Measurements from ENCODE around the gene EIF1. TPM values are rescaled to one million over a fixed set of nuclear protein-coding genes. Genes with fewer than 3 reads are reported as not detected.
A peak's percentile ranks its signal among the peaks of the same experiment; 100 is the strongest.

EIF1 gene
- total and polyA plus RNA-seq, 4 donors: 179 to 689 (median 464) TPM

DNA sequence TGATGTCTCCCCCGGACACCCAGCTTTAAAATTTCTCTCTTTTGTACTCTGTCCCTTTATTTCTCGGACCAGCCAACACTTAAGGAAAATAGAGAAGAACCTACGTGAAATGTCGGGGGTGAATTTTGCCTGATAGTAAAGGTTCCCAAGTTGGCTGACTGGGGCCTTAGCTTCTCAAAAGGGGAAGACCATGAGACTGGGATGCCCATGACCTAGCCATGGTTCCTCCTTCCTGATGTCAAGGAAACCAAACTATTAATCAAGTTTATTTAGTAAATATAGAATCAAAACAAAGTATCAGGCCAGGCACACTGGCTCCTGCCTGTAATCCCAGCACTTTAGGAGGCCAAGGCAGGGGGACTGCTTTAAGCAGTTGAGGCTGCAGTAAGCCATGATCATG lies 2.4 kb upstream of the EIF1 start:
- Histone ChIP-seq H3K27ac (ENCODE audit: low read depth, low read length) (no peak overlapping the region), H3K4me1 (ENCODE audit: control insufficient read depth, insufficient read depth, low read length) (peaks cover 27% of the 10 kb centered on the region), H3K9me3 (ENCODE audit: control insufficient read depth, insufficient read depth, low read length) (no peaks in the 10 kb centered on the region), H3K4me3 (ENCODE audit: low read depth, low read length) (no peak overlapping the region), H3K36me3 (ENCODE audit: control insufficient read depth, insufficient read depth, low read length) (peaks cover 21% of the 10 kb centered on the region), H3K27me3 (ENCODE audit: control insufficient read depth, insufficient read depth, low read length) (no peaks in the 10 kb centered on the region)
- 100% methylated on average over 1 of the region's 4 CpGs for WGBS (ENCODE audit: insufficient coverage)
- no peak for DNase-seq (ENCODE audit: low read depth in 4 of 6, low spot score in 6 of 6)

DNA sequence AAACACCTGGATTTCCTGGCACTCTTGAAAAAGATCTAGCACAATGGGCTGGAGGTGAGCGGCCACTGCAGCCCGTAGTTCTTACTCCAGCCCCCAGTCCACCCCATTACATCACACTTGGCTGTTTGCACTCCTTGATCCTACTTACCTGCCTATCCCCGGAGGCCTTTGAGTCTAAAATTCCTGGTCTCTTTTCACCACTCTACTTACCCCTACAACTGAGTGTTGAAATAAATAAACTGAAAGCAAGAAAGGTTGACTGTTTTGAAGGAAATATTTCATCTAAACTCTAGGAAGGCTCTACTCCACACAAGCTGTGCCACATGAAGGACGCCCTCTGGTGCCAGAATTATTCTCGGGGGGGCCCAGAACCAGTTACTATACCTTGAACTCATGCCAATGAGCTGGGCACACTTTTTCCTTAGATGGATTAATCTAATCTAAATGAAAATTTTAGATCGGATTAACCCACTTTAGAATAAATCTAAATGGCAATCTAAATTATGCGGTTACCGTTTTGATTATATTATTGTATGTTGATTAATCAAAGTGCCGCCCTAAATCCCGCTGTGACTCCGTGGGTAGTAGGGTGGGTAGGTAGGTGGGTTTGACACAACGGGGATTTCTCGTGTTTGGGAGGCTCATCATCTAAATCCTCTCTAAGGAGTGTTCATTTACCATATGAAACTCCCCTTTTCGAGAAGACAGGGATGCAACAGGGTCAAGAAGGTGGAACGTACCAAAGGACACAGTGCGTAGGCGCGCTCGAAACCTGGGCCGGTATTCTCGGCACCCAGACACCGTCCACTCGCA lies 651 bp upstream of the EIF1 start:
- H3K36me3 ChIP-seq (ENCODE audit: control insufficient read depth, insufficient read depth, low read length): peaks cover 36% of the 10 kb centered on the region
- peak overlapping the region; percentile 99 for H3K4me3 ChIP-seq (ENCODE audit: low read depth, low read length)
- no peak for DNase-seq (ENCODE audit: low read depth in 4 of 6, low spot score in 6 of 6)
- H3K27me3 ChIP-seq (ENCODE audit: control insufficient read depth, insufficient read depth, low read length): no peaks in the 10 kb centered on the region
- 8% methylated on average over 13 of the region's 23 CpGs for WGBS (ENCODE audit: insufficient coverage)
- H3K4me1 ChIP-seq (ENCODE audit: control insufficient read depth, insufficient read depth, low read length): peaks cover 20% of the 10 kb centered on the region
- H3K27ac ChIP-seq (ENCODE audit: low read depth, low read length): peak overlapping the region; percentile 95
- H3K9me3 ChIP-seq (ENCODE audit: control insufficient read depth, insufficient read depth, low read length): no peaks in the 10 kb centered on the region

DNA sequence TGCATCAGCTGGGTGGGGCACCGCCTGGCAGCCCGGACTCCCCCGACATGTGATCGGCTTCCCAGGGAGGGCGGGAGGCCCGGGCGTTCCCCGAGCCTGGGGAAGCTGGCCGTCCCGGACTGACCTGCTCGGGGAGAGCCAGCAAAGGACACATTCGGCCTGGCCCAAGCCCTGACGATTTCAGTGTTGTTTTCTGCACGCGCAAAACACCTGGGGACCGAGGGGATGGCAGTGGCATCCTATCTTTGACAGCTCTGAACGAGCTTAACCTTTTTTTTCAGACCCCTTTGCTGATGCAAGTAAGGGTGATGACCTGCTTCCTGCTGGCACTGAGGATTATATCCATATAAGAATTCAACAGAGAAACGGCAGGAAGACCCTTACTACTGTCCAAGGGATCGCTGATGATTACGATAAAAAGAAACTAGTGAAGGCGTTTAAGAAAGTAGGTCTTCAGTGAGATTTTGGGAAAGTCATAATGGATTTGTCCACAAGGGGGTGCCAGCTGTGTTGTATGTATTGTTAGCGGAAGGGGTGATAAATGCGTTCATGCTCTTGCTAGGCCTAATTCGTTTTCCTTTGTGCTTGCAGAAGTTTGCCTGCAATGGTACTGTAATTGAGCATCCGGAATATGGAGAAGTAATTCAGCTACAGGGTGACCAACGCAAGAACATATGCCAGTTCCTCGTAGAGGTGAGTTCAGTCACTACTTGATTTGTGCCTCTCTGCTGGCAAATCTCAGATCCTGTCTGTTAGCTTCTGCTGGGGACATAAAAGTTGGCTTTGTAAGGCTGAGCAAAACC lies 1.0 kb downstream of the EIF1 start:
- peak overlapping the region; percentile 99 for H3K4me3 ChIP-seq (ENCODE audit: low read depth, low read length)
- H3K27ac ChIP-seq (ENCODE audit: low read depth, low read length): peak overlapping the region; percentile 100
- peak in 2 of 6 donors; percentile 79 to 83 for DNase-seq (ENCODE audit: low read depth in 4 of 6, low spot score in 6 of 6)
- H3K9me3 ChIP-seq (ENCODE audit: control insufficient read depth, insufficient read depth, low read length): no peaks in the 10 kb centered on the region
- peaks cover 53% of the 10 kb centered on the region for H3K36me3 ChIP-seq (ENCODE audit: control insufficient read depth, insufficient read depth, low read length)
- H3K4me1 ChIP-seq (ENCODE audit: control insufficient read depth, insufficient read depth, low read length): peaks cover 7% of the 10 kb centered on the region
- no peaks in the 10 kb centered on the region for H3K27me3 ChIP-seq (ENCODE audit: control insufficient read depth, insufficient read depth, low read length)
- 6% methylated on average over 25 of the region's 27 CpGs for WGBS (ENCODE audit: insufficient coverage)

DNA sequence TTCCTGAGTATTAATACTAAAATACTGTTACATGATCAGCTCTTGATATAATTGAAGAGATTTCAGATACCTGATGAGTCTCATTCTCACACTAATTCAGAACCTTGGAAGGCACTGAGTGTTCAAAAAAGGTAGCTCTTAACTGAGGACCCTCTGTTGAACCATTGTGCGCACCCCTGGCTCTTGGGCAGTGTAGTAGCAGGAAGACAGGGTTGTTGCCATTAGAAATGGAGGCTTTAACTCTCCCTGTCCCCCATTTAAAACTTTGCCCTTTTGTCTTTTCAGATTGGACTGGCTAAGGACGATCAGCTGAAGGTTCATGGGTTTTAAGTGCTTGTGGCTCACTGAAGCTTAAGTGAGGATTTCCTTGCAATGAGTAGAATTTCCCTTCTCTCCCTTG lies 1.8 kb downstream of the EIF1 start:
- H3K4me3 ChIP-seq (ENCODE audit: low read depth, low read length): peak overlapping the region; percentile 99
- DNase-seq (ENCODE audit: low read depth in 4 of 6, low spot score in 6 of 6): no peak
- H3K36me3 ChIP-seq (ENCODE audit: control insufficient read depth, insufficient read depth, low read length): peaks cover 60% of the 10 kb centered on the region
- H3K27me3 ChIP-seq (ENCODE audit: control insufficient read depth, insufficient read depth, low read length): no peaks in the 10 kb centered on the region
- H3K4me1 ChIP-seq (ENCODE audit: control insufficient read depth, insufficient read depth, low read length): peaks cover 7% of the 10 kb centered on the region
- H3K9me3 ChIP-seq (ENCODE audit: control insufficient read depth, insufficient read depth, low read length): no peaks in the 10 kb centered on the region
- 100% methylated on average over 1 of the region's 2 CpGs for WGBS (ENCODE audit: insufficient coverage)
- H3K27ac ChIP-seq (ENCODE audit: low read depth, low read length): no peak overlapping the region

DNA sequence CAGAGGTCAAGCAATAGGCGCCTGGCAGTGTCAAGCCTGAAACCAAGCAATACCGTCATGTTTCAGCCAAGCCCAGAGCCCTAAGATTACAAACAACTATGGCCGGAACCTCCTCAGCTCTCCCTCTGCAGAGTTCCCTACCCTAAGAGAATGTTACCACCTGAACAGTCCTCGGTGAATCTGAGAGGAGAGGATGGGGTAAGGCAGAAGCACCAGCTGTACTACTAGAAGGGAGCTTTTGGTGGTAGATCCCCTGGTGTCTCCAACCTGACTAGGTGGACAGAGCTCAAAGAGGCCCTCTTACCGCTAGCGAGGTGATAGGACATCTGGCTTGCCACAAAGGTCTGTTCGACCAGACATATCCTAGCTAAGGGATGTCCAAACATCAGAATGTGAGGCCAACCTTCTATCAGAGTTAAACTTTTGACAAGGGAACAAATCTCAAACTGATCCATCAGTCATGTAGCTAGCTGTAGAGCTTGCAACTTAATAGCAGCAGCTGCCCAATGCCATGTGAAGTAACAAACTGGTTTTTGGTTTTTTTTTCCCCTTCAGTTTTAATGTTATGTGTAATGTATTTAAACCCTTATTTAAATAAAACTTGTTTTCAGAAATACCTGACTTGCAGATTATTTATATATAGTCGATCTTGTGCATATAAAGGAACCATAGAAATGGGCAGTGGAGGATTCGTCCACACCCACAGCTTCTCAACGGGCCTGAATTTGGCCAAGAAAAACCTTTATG lies 2.5 kb downstream of the EIF1 start:
- peaks cover 7% of the 10 kb centered on the region for H3K4me1 ChIP-seq (ENCODE audit: control insufficient read depth, insufficient read depth, low read length)
- no peak for DNase-seq (ENCODE audit: low read depth in 4 of 6, low spot score in 6 of 6)
- H3K4me3 ChIP-seq (ENCODE audit: low read depth, low read length): no peak overlapping the region
- H3K27ac ChIP-seq (ENCODE audit: low read depth, low read length): no peak overlapping the region
- WGBS (ENCODE audit: insufficient coverage): 91% methylated on average over 8 of the region's 10 CpGs
- peaks cover 61% of the 10 kb centered on the region for H3K36me3 ChIP-seq (ENCODE audit: control insufficient read depth, insufficient read depth, low read length)
- H3K27me3 ChIP-seq (ENCODE audit: control insufficient read depth, insufficient read depth, low read length): no peaks in the 10 kb centered on the region
- H3K9me3 ChIP-seq (ENCODE audit: control insufficient read depth, insufficient read depth, low read length): no peaks in the 10 kb centered on the region

DNA sequence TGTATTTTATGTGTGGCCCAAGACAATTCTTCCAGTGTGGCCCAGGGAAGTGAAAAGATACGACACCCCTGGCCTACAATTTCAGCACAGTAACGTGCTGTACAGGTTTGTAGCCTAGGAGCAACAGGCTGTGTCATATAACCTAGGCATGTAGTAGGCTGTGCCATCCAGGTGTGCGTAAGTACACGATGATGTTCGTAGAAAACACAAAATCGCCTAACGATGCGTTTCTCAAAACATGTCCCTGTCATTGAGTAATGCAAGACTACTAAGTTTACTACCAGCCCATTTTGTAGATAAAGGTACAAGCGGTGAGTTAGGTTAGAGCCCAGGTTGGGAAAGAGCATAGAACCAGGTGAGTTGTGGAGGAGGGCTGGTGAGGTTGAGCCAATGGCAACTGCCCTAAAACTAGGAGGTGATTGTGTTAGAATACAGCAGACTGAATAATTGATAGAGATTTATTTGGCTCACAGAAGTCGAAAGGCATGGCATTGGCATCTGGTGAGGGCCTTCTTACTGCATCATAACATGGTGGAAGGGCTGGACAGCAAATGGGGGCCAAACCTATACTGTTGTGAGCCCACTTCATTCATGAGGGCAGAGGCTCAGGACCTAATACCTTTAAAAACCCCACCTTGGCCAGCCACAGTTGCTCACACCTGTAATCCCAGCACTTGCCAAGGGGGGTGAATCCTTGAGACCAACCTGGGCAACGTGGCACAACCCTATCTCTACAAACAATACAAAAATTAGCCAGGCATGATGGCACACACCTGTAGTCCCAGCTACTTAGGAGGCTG lies 4.2 kb downstream of the EIF1 start:
- H3K4me3 ChIP-seq (ENCODE audit: low read depth, low read length): no peak overlapping the region
- peaks cover 2% of the 10 kb centered on the region for H3K4me1 ChIP-seq (ENCODE audit: control insufficient read depth, insufficient read depth, low read length)

DNA sequence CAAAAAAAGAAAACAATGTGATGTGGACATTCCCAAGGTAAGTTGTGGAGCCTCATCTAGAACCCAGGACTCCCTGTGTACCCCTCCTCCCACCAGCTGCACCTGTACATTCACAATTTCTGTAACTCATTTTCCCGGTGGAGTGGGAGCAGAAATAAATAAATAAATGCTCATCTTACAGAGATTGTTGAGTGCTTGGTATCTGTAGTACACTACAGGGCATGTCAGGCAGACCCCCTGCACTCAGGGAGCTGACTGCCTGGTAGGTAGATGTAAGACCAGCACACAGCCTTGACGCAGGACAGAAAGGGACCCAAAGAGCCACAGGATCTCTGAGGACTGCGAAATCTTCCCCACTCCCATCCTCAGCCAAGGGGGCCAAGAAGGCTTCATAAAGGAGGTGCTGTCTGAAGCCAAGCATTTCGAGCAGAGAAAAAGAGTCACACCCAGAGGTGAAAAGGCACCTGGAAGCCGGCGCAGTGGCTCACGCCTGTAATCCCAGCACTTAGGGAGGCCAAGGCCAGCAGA lies 6.5 kb downstream of the EIF1 start:
- 83% methylated on average over 5 of the region's 7 CpGs for WGBS (ENCODE audit: insufficient coverage)
- Histone ChIP-seq H3K4me1 (ENCODE audit: control insufficient read depth, insufficient read depth, low read length) (no peaks in the 10 kb centered on the region), H3K4me3 (ENCODE audit: low read depth, low read length) (no peak overlapping the region), H3K27ac (ENCODE audit: low read depth, low read length) (no peak overlapping the region), H3K27me3 (ENCODE audit: control insufficient read depth, insufficient read depth, low read length) (no peaks in the 10 kb centered on the region), H3K9me3 (ENCODE audit: control insufficient read depth, insufficient read depth, low read length) (no peaks in the 10 kb centered on the region), H3K36me3 (ENCODE audit: control insufficient read depth, insufficient read depth, low read length) (peaks cover 50% of the 10 kb centered on the region)
- no peak for DNase-seq (ENCODE audit: low read depth in 4 of 6, low spot score in 6 of 6)

More for the DNA sequence above, 4.2 kb downstream of the EIF1 start:
- Histone ChIP-seq H3K9me3 (ENCODE audit: control insufficient read depth, insufficient read depth, low read length) (no peaks in the 10 kb centered on the region), H3K27me3 (ENCODE audit: control insufficient read depth, insufficient read depth, low read length) (no peaks in the 10 kb centered on the region), H3K27ac (ENCODE audit: low read depth, low read length) (no peak overlapping the region), H3K36me3 (ENCODE audit: control insufficient read depth, insufficient read depth, low read length) (peaks cover 61% of the 10 kb centered on the region)
- WGBS (ENCODE audit: insufficient coverage): 93% methylated on average over 10 of the region's 11 CpGs
- DNase-seq (ENCODE audit: low read depth in 4 of 6, low spot score in 6 of 6): no peak

DNA sequence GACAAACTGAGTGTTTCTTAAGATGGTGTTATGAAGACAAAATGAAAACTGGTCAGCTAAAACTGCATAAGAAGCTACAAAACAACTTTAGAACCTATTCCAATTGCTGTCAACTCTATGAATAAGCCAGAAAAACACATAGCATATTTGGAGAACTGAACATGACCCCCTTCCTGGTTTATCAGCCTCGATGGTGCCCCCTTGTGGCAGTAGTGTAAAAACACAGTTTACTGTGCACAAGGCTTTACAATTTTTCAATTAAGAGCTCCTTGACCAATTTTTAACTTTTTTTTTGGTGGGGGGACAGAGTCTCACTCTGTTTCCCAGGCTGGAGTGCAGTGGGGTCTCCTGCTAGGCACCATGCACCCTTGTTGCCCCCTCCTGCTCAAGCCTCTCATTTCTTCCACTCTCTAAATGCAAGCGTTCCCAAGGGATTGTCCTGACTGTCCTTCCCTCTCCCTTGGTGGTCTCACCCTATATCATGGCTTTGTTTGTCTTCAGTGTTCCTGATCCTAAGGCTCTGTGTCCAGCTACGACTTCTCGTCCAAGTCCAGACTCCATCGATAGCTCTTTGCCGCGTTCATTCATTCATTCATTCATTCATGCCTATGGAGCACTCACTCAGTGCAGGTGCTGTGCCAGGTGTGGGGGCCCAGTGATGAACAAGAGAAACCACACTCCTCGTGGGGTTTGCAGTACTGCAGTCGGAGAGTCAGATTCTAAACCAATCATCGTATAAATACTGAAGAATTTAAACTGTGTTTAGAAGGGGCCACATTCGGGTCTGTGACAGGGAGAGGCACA lies 7.5 kb downstream of the EIF1 start:
- no peaks in the 10 kb centered on the region for H3K9me3 ChIP-seq (ENCODE audit: control insufficient read depth, insufficient read depth, low read length)
- no peaks in the 10 kb centered on the region for H3K27me3 ChIP-seq (ENCODE audit: control insufficient read depth, insufficient read depth, low read length)
- H3K4me1 ChIP-seq (ENCODE audit: control insufficient read depth, insufficient read depth, low read length): no peaks in the 10 kb centered on the region
- WGBS (ENCODE audit: insufficient coverage): 55% methylated on average over 6 of the region's 11 CpGs
- no peak overlapping the region for H3K27ac ChIP-seq (ENCODE audit: low read depth, low read length)
- peaks cover 41% of the 10 kb centered on the region for H3K36me3 ChIP-seq (ENCODE audit: control insufficient read depth, insufficient read depth, low read length)
- H3K4me3 ChIP-seq (ENCODE audit: low read depth, low read length): no peak overlapping the region
- DNase-seq (ENCODE audit: low read depth in 4 of 6, low spot score in 6 of 6): peak in 2 of 6 donors; percentile 88 to 91
